A549 (cell line): ENCODE measurements around the gene CNTNAP5. TPM values are rescaled to one million over a fixed set of nuclear protein-coding genes. Genes with fewer than 3 reads are reported as not detected.

Experiments
- ATAC-seq, 2 experiments: fragments of 200-7000 bp in 1 of 2; fragments of >200 bp in 1 of 2; cut with Nextera tagmentation in 1 of 2; cut with Tn5 transposase in 1 of 2; 3 replicates each; pipeline versions ENCODE4 v1.8.0 to v1.9.1; 2018 to 2020; ENCODE audit warnings: mild to moderate bottlenecking in 1 of 2, moderate library complexity in 1 of 2
- CTCF ChIA-PET: fragments of 300-600 bp; sonication (Branson Sonifier 250); formaldehyde crosslinking; extraction: SDS; loops from one replicate; lab custom pipeline; 2021; ENCODE audit warnings: antibody characterized with exemption, inconsistent platforms; lab: Yijun Ruan, JAX
- POLR2A ChIA-PET: fragments of 350-600 bp; formaldehyde crosslinking; extraction: SDS; loops from one replicate; lab custom pipeline; 2021; ENCODE audit warnings: antibody characterized with exemption, inconsistent platforms; lab: Yijun Ruan, JAX
- DNase-seq, 2 experiments: peaks; one replicate each; pipeline versions ENCODE4 v3.0.0 to v3.0.0-alpha.2; 2011 to 2016; ENCODE audit warnings: low read depth in 1 of 2, low spot score in 1 of 2
- FAIRE-seq: peaks from 2 replicates; lab custom pipeline; 2011; peaks lifted over from hg19 to GRCh38; lab: Jason Lieb, UNC
- H3K27ac ChIP-seq, 2 experiments: fragments of >200 bp; sonication (Bioruptor Twin); formaldehyde crosslinking; 3 replicates each; pipeline ENCODE4 v1.5.1; 2016 to 2017
- H3K4me1 ChIP-seq: fragments of >200 bp; sonication (Bioruptor Twin); formaldehyde crosslinking; 3 replicates; pipeline ENCODE4 v1.6.1; 2016
- H3K4me2 ChIP-seq: fragments of >200 bp; sonication (Bioruptor Twin); formaldehyde crosslinking; 3 replicates; pipeline ENCODE4 v1.6.1; 2016
- H3K4me3 ChIP-seq: fragments of >200 bp; sonication (Bioruptor Twin); formaldehyde crosslinking; 3 replicates; pipeline ENCODE4 v1.5.1; 2016
- H3K9me3 ChIP-seq: fragments of >200 bp; sonication (Bioruptor Twin); formaldehyde crosslinking; 3 replicates; pipeline ENCODE4 v1.6.1; 2016
- BHLHE40 ChIP-seq: IDR thresholded peaks from 2 replicates; pipeline ENCODE4 v1.6.1; 2012; ENCODE audit warnings: low read depth, low read length, inconsistent platforms
- CBX8 ChIP-seq: fragments of 200-600 bp; sonication (generic); IDR thresholded peaks from 2 replicates; pipeline ENCODE4 v1.6.1; 2016
- CHD2 ChIP-seq: fragments of 150-350 bp; IDR thresholded peaks from 2 replicates; pipeline ENCODE4 v1.6.1; 2014; ENCODE audit warnings: low read length; ENCODE audit not compliant: partially characterized antibody
- EHF ChIP-seq: fragments of 250-450 bp; sonication (Bioruptor Pico); IDR thresholded peaks from 2 replicates; pipeline ENCODE4 v1.5.0; 2020; ENCODE audit warnings: mild to moderate bottlenecking
- EP300 ChIP-seq, 2 experiments: fragments of >200 bp; sonication (Bioruptor Twin); formaldehyde crosslinking; IDR thresholded peaks; 2 replicates in 1 of 2; 3 replicates in 1 of 2; pipeline ENCODE4 v1.6.1; 2016 to 2017
- ESRRA ChIP-seq: fragments of 150-350 bp; IDR thresholded peaks from 2 replicates; pipeline ENCODE4 v1.6.1; 2014; ENCODE audit warnings: mild to moderate bottlenecking, low read length, borderline replicate concordance
- FOSL2 ChIP-seq, 2 experiments: fragments of 450-650 bp in 1 of 2; fragments of >200 bp in 1 of 2; sonication (Bioruptor Twin) in 1 of 2; formaldehyde crosslinking; IDR thresholded peaks; 2 replicates each; pipeline versions ENCODE4 v1.5.0 to v1.6.1; 2016 to 2020; ENCODE audit warnings: mild to moderate bottlenecking in 1 of 2, moderate library complexity in 1 of 2
- GATA3 ChIP-seq: IDR thresholded peaks from 2 replicates; pipeline ENCODE4 v1.6.1; 2012; ENCODE audit warnings: borderline replicate concordance
- HOXA7 ChIP-seq: fragments of 250-450 bp; sonication (Bioruptor Pico); IDR thresholded peaks from 2 replicates; pipeline ENCODE4 v1.5.0; 2020; ENCODE audit warnings: mild to moderate bottlenecking, moderate library complexity
- HOXB13 ChIP-seq: fragments of 250-450 bp; sonication (Bioruptor Pico); IDR thresholded peaks from 2 replicates; pipeline ENCODE4 v1.5.0; 2020; ENCODE audit warnings: low read depth, mild to moderate bottlenecking, moderate library complexity
- JUN ChIP-seq, 2 experiments: fragments of >200 bp; sonication (Bioruptor Twin); formaldehyde crosslinking; IDR thresholded peaks; 2 replicates in 1 of 2; 3 replicates in 1 of 2; pipeline ENCODE4 v1.6.1; 2016 to 2017
- MAFK ChIP-seq: fragments of 450-650 bp; IDR thresholded peaks from 2 replicates; pipeline ENCODE4 v1.6.1; 2014; ENCODE audit not compliant: partially characterized antibody
- MAZ ChIP-seq: fragments of 150-350 bp; IDR thresholded peaks from 2 replicates; pipeline ENCODE4 v1.6.1; 2014; ENCODE audit warnings: antibody characterized with exemption, low read depth, low read length, borderline replicate concordance
- MYC ChIP-seq: IDR thresholded peaks from 2 replicates; pipeline ENCODE4 v1.6.1; 2012; ENCODE audit warnings: mild to moderate bottlenecking, inconsistent platforms, low read length, improper control_type of control experiment, borderline replicate concordance
- NFE2L2 ChIP-seq: fragments of 150-350 bp; conservative IDR thresholded peaks from 2 replicates; pipeline ENCODE4 v1.6.1; 2014; ENCODE audit warnings: low read length
- NPAS2 ChIP-seq: fragments of 250-450 bp; sonication (Bioruptor Pico); IDR thresholded peaks from 2 replicates; pipeline ENCODE4 v1.8.0; 2022; ENCODE audit warnings: mild to moderate bottlenecking, moderate library complexity, borderline replicate concordance
- POLR2AphosphoS2 ChIP-seq: conservative IDR thresholded peaks from 2 replicates; pipeline ENCODE4 v1.6.1; 2012; ENCODE audit warnings: low read length, improper control_type of control experiment, inconsistent platforms
- RAD21 ChIP-seq, 2 experiments: fragments of >200 bp in 1 of 2; sonication (Bioruptor Twin) in 1 of 2; formaldehyde crosslinking in 1 of 2; IDR thresholded peaks in 1 of 2; conservative IDR thresholded peaks in 1 of 2; 2 replicates in 1 of 2; 3 replicates in 1 of 2; pipeline ENCODE4 v1.6.1; 2012 to 2018; ENCODE audit warnings: inconsistent platforms in 1 of 2
- RARB ChIP-seq: fragments of 250-450 bp; sonication (Bioruptor Pico); IDR thresholded peaks from 2 replicates; pipeline ENCODE4 v1.8.0; 2021; ENCODE audit warnings: mild to moderate bottlenecking, moderate library complexity
- SMC3 ChIP-seq: fragments of >200 bp; sonication (Bioruptor Twin); formaldehyde crosslinking; IDR thresholded peaks from 3 replicates; pipeline ENCODE4 v1.6.1; 2018; ENCODE audit warnings: inconsistent platforms
- SREBF2 ChIP-seq: fragments of 450-650 bp; IDR thresholded peaks from 2 replicates; pipeline ENCODE4 v1.6.1; 2014; ENCODE audit warnings: mild to moderate bottlenecking, moderate library complexity
- TP53 ChIP-seq: fragments of 250-450 bp; sonication (Bioruptor Pico); IDR thresholded peaks from 2 replicates; pipeline ENCODE4 v1.5.0; 2021; ENCODE audit warnings: mild to moderate bottlenecking, moderate library complexity
- WGBS: methylation state at CpG from one replicate; pipeline ENCODE4 v1.1.6; 2017; ENCODE audit errors: missing lambda C conversion rate; 5-methylcytosine and 5-hydroxymethylcytosine counted together
- polyA plus RNA-seq, 4 experiments: library from polyadenylated mRNA; depleted of rRNA in 3 of 4; stranded (reverse); fragments of >200 nt; fragmentation: RNase III in 1 of 4; extraction: RNeasy Plus Mini Kit Qiagen cat#74134 plus additional on column Dnase treatment in 1 of 4; gene quantifications; 2 replicates in 3 of 4; 3 replicates in 1 of 4; pipeline ENCODE4 v1.2.3, GENCODE V29; 2011 to 2017
- TF ChIP-seq, protein P1 (sequence below): fragments of 150-350 bp; IDR thresholded peaks from 2 replicates; pipeline ENCODE4 v1.6.1; 2014; ENCODE audit warnings: low read depth, mild to moderate bottlenecking, low read length
- TF ChIP-seq, protein P2 (sequence below): fragments of 250-450 bp; sonication (Bioruptor Pico); IDR thresholded peaks from 2 replicates; pipeline ENCODE4 v1.5.0; 2020; ENCODE audit warnings: low read depth, mild to moderate bottlenecking, moderate library complexity
- TF ChIP-seq, protein P3 (sequence below): IDR thresholded peaks from 2 replicates; pipeline ENCODE4 v1.6.1; 2012; ENCODE audit warnings: low read depth, borderline replicate concordance
- TF ChIP-seq, protein P4 (sequence below): fragments of >200 bp; sonication (Bioruptor Twin); formaldehyde crosslinking; IDR thresholded peaks from 3 replicates; pipeline ENCODE4 v1.5.1; 2016

CNTNAP5 gene
- polyA plus RNA-seq, 2 of the 4 experiments (the other 2 are of a cell fraction), result not detected

DNA sequence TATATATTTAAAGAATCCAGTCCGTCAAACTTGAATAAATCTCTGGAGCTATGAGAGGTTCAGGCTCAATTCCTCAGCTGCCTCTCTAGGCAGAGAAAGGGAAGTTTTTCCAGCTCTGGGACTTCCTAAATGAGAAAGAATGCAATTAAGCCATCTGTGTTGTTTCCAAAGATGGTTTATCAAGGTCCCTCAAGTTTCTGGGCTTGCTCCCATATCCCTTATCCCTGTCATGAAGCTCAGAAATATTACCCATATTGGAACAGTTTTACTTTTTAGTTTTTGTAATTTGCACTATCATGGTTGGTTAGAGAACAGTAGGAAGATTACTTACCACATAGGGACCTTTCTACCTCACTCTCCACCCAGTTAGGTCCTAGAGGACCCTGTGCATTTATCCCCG, 1.4 kb downstream of the CNTNAP5 start:
- CTCF ChIA-PET, result interaction anchor here (0.8 to 1.2 kb wide), 3 partner anchors 10 to 1681 kb away, joined by 3 read pairs; no protein-coding TSS in a partner anchor
- ATAC-seq, result no peak
- 7% methylated on average over 2 of the region's 2 CpGs for WGBS

DNA sequence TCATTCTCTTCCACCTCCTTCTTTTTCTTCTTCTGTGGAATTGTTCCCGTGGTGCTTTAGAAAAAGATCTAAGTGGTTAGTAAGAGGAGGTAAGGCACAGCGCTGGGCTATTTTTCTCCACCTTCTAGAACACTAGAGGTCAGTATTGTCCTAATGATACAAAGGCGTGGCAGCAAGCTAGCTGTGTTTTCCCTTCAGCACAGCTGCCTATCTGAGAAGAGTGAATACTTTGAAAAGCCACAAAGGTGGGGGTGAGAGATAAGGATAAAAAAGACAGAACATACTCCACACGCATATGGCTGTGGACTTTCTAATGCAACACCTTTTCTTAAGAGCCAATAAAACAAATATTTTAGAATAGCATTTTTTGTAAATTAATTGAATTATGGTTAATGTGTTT, 2.1 kb downstream of the CNTNAP5 start:
- Histone ChIP-seq H3K9me3 (no peaks in the 10 kb centered on the region), H3K4me1 (no peaks in the 10 kb centered on the region), H3K4me2 (no peak overlapping the region), H3K27ac (no peak overlapping the region), H3K4me3 (no peak overlapping the region)
- peak; percentile 89 to 93; a peak in 5 of 6 replicates for ATAC-seq
- POLR2A ChIA-PET, result no interaction called here
- 4% methylated on average over 4 of the region's 4 CpGs for WGBS
- no peak for FAIRE-seq
- DNase-seq, result peak; percentile 8 to 46
- CTCF ChIA-PET, result interaction anchor here (0.6 to 1.2 kb wide), 4 partner anchors 9 to 791 kb away, joined by 3 read pairs; no protein-coding TSS in a partner anchor
- TF ChIP-seq, protein P1, sequence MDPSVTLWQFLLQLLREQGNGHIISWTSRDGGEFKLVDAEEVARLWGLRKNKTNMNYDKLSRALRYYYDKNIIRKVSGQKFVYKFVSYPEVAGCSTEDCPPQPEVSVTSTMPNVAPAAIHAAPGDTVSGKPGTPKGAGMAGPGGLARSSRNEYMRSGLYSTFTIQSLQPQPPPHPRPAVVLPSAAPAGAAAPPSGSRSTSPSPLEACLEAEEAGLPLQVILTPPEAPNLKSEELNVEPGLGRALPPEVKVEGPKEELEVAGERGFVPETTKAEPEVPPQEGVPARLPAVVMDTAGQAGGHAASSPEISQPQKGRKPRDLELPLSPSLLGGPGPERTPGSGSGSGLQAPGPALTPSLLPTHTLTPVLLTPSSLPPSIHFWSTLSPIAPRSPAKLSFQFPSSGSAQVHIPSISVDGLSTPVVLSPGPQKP, result no peak
- TF ChIP-seq, protein P2, sequence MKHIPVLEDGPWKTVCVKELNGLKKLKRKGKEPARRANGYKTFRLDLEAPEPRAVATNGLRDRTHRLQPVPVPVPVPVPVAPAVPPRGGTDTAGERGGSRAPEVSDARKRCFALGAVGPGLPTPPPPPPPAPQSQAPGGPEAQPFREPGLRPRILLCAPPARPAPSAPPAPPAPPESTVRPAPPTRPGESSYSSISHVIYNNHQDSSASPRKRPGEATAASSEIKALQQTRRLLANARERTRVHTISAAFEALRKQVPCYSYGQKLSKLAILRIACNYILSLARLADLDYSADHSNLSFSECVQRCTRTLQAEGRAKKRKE (CRISPR knock-in tag), result no peak
- TF ChIP-seq, protein P3, sequence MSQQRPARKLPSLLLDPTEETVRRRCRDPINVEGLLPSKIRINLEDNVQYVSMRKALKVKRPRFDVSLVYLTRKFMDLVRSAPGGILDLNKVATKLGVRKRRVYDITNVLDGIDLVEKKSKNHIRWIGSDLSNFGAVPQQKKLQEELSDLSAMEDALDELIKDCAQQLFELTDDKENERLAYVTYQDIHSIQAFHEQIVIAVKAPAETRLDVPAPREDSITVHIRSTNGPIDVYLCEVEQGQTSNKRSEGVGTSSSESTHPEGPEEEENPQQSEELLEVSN, result no peak
- no peak for TF ChIP-seq FOSL2 (IDR thresholded peaks at IDR 0.05)
- no peak for TF ChIP-seq FOSL2 (CRISPR knock-in tag; IDR thresholded peaks at IDR 0.05)
- peak; percentile 36; the same call in 2 of the 3 replicates for TF ChIP-seq SMC3
- TF ChIP-seq HOXB13 (CRISPR knock-in tag), result no peak
- TF ChIP-seq CHD2, result no peak
- TF ChIP-seq MAFK, result no peak
- no peak for TF ChIP-seq RARB (CRISPR knock-in tag)
- no peak for TF ChIP-seq BHLHE40
- no peak for TF ChIP-seq NFE2L2
- TF ChIP-seq TP53 (CRISPR knock-in tag), result no peak
- TF ChIP-seq CBX8, result no peak
- no peak for TF ChIP-seq GATA3
- TF ChIP-seq EHF (CRISPR knock-in tag), result no peak
- no peak for TF ChIP-seq SREBF2
- no peak for TF ChIP-seq MYC
- no peak for TF ChIP-seq MAZ
- no peak for TF ChIP-seq HOXA7 (CRISPR knock-in tag)
- no peak for TF ChIP-seq EP300 (IDR thresholded peaks at IDR 0.05)
- peak; percentile 59 to 65 for TF ChIP-seq RAD21 (conservative IDR thresholded peaks at IDR 0.05 in 1 of 2, IDR thresholded peaks at IDR 0.05 in 1 of 2)
- TF ChIP-seq, protein P4, sequence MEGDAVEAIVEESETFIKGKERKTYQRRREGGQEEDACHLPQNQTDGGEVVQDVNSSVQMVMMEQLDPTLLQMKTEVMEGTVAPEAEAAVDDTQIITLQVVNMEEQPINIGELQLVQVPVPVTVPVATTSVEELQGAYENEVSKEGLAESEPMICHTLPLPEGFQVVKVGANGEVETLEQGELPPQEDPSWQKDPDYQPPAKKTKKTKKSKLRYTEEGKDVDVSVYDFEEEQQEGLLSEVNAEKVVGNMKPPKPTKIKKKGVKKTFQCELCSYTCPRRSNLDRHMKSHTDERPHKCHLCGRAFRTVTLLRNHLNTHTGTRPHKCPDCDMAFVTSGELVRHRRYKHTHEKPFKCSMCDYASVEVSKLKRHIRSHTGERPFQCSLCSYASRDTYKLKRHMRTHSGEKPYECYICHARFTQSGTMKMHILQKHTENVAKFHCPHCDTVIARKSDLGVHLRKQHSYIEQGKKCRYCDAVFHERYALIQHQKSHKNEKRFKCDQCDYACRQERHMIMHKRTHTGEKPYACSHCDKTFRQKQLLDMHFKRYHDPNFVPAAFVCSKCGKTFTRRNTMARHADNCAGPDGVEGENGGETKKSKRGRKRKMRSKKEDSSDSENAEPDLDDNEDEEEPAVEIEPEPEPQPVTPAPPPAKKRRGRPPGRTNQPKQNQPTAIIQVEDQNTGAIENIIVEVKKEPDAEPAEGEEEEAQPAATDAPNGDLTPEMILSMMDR, result peak; percentile 10; the same call in 1 of the 3 replicates
- TF ChIP-seq ESRRA, result no peak
- TF ChIP-seq POLR2AphosphoS2, result no peak
- TF ChIP-seq, all 56 proteins: peak for 3

More for the DNA sequence above, 1.4 kb downstream of the CNTNAP5 start:
- Histone ChIP-seq H3K4me3 (no peak overlapping the region), H3K27ac (no peak overlapping the region), H3K4me2 (no peak overlapping the region), H3K9me3 (no peaks in the 10 kb centered on the region), H3K4me1 (no peaks in the 10 kb centered on the region)
- POLR2A ChIA-PET, result no interaction called here
- DNase-seq (no peak), FAIRE-seq (no peak)
- no peak for TF ChIP-seq NPAS2 (CRISPR knock-in tag)
- TF ChIP-seq JUN (IDR thresholded peaks at IDR 0.05), result no peak
